ENCODE measurements around the gene SDF4.

SDF4 gene

GRCh38 chr1:1243807-1244191, 12.0 kb upstream of the SDF4 start:
- no peak overlapping the region for H3K27ac ChIP-seq (ENCODE audit: poor library complexity, severe bottlenecking)
- no peaks in the 10 kb centered on the region for H3K4me1 ChIP-seq (ENCODE audit: insufficient read depth, poor library complexity, severe bottlenecking)
- ATAC-seq (ENCODE audit: low read depth), result no peak
- H3K27me3 ChIP-seq (ENCODE audit: insufficient read depth, poor library complexity, severe bottlenecking), result no peaks in the 10 kb centered on the region
- DNase-seq (ENCODE audit: low spot score), result no peak
- TF ChIP-seq CTCF (IDR thresholded peaks at IDR 0.05; ENCODE audit: poor library complexity, severe bottlenecking), result no peak
- H3K4me3 ChIP-seq (ENCODE audit: severe bottlenecking), result no peak overlapping the region
- no peaks in the 10 kb centered on the region for H3K36me3 ChIP-seq (ENCODE audit: low read depth)
- H3K9me3 ChIP-seq (ENCODE audit: severe bottlenecking), result no peaks in the 10 kb centered on the region

GRCh38 chr1:1243266-1243660, 11.5 kb upstream of the SDF4 start:
- H3K4me1 ChIP-seq (ENCODE audit: insufficient read depth, poor library complexity, severe bottlenecking), result peaks cover 3% of the 10 kb centered on the region
- H3K27ac ChIP-seq (ENCODE audit: poor library complexity, severe bottlenecking), result no peak overlapping the region
- no peak overlapping the region for H3K4me3 ChIP-seq (ENCODE audit: severe bottlenecking)
- ATAC-seq (ENCODE audit: low read depth), result no peak
- no peaks in the 10 kb centered on the region for H3K36me3 ChIP-seq (ENCODE audit: low read depth)
- H3K9me3 ChIP-seq (ENCODE audit: severe bottlenecking), result no peaks in the 10 kb centered on the region
- H3K27me3 ChIP-seq (ENCODE audit: insufficient read depth, poor library complexity, severe bottlenecking), result no peaks in the 10 kb centered on the region
- no peak for DNase-seq (ENCODE audit: low spot score)
- TF ChIP-seq CTCF (IDR thresholded peaks at IDR 0.05; ENCODE audit: poor library complexity, severe bottlenecking), result no peak

DNA sequence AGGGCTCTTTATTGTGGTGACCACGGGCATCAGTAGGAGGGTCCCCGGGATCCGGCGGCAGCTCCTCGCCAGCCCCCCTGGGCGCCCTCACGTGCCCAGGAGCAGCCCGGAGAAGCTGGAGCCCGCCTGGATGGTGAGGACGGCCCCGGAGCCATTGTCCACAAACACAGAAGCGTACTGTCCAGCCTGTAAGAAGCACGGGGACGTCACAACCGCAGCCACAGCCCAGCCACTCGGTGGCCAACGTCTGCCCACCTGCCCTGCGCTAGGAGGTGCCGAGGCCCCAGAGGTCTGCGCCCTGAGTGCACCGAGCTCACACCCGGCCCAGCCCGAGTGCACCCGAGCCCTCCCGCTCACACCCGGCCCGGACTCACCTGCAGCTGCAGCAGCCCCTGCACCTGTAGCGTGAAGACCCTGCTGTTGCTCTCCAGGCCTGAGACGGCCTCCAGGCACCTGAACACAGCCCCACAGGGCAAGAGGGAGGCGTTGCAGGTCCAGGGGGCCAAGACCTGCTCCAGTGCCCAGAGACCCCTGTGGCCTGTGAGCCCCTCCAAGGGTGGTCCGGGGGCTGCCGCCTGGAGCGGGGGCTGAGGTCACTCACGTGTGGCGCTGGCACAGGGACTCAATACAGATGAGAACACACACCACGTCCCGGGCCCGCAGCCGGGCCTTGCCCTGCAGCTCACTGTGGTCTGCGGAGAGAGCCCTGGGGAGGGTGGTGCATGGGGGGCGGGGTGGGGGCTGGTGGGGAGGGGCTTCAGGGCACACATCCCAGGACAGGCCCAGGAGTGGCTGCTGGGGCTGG, 10.9 kb upstream of the SDF4 start:
- DNase-seq (ENCODE audit: low spot score) (no peak), ATAC-seq (ENCODE audit: low read depth) (no peak)
- no peak overlapping the region for H3K27ac ChIP-seq (ENCODE audit: poor library complexity, severe bottlenecking)
- H3K4me3 ChIP-seq (ENCODE audit: severe bottlenecking), result no peak overlapping the region
- peaks cover 9% of the 10 kb centered on the region for H3K4me1 ChIP-seq (ENCODE audit: insufficient read depth, poor library complexity, severe bottlenecking)
- no peaks in the 10 kb centered on the region for H3K9me3 ChIP-seq (ENCODE audit: severe bottlenecking)
- no peaks in the 10 kb centered on the region for H3K27me3 ChIP-seq (ENCODE audit: insufficient read depth, poor library complexity, severe bottlenecking)
- TF ChIP-seq CTCF (IDR thresholded peaks at IDR 0.05; ENCODE audit: poor library complexity, severe bottlenecking), result no peak
- no peaks in the 10 kb centered on the region for H3K36me3 ChIP-seq (ENCODE audit: low read depth)

DNA sequence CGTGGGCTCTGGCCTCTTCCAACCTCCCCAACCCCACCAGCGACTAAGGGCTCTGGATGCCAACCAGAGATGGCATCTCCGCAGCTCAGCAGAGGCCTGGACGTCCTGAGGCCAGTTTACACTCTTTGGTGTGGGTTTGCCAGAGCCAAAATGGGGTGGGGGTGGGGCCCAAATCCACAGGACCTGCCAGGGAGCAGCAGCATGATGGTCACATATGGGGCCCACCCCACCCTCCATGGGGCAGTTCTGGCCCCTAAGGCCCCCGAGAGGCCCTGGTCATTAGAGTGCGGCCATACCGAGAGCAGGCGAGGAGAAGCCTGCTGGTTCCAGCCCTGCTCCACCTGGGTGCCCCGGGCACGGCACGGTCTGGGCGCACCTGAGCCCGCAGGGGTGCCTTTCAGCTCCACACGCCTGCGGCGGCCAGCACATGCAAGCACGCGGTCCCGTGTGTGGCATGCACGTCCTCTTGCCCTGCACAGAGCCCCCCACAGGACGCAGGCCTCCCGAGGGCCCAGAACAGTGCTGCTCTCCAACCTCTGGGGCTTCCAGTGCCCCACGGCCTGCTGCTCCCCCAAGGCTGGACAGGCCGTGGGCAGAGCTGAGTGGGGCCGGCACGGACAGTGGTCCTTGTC, 9.9 kb upstream of the SDF4 start:
- Histone ChIP-seq H3K27ac (ENCODE audit: poor library complexity, severe bottlenecking) (no peak overlapping the region), H3K4me1 (ENCODE audit: insufficient read depth, poor library complexity, severe bottlenecking) (peaks cover 10% of the 10 kb centered on the region), H3K9me3 (ENCODE audit: severe bottlenecking) (no peaks in the 10 kb centered on the region), H3K4me3 (ENCODE audit: severe bottlenecking) (no peak overlapping the region), H3K36me3 (ENCODE audit: low read depth) (no peaks in the 10 kb centered on the region), H3K27me3 (ENCODE audit: insufficient read depth, poor library complexity, severe bottlenecking) (no peaks in the 10 kb centered on the region)
- no peak for TF ChIP-seq CTCF (IDR thresholded peaks at IDR 0.05; ENCODE audit: poor library complexity, severe bottlenecking)
- no peak for DNase-seq (ENCODE audit: low spot score)
- ATAC-seq (ENCODE audit: low read depth), result no peak
